Islet precursor cell (in vitro differentiated cells): ENCODE data around the gene PRKAB1.

Experiments used
- DNase-seq: peaks from one replicate; pipeline ENCODE4 v3.0.0-alpha.2; 2018

The PRKAB1 gene

GRCh38 chr12:119714614-119715267, 46.8 kb downstream of the PRKAB1 start:
- DNase-seq = no peak

- DNase-seq = no peak
Measured at GRCh38 chr12:119715268-119715620, 47.3 kb downstream of the PRKAB1 start.

GRCh38 chr12:119718141-119718540, 50.2 kb downstream of the PRKAB1 start:
- DNase-seq = no peak

DNA sequence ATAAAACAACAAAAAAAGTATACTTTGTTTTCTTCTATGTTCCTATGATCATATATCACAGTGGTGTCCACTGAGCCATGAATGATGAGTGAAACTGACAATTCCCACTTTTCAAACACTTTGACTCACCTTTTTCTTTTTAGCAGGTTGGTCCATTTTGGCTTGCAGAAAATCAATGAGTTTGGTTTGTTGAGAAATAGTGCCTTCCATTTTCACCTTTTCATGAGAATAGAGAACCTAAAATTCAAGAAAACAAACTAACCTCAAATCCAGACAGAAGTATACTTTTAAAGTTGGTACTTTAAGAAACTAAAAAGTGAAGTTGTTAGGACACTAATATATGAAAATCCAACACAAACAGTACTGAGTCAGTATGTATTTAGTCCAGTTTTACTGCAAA, 52.4 kb downstream of the PRKAB1 start:
- DNase-seq = no peak

GRCh38 chr12:119721306-119721705, 53.4 kb downstream of the PRKAB1 start:
- no peak for DNase-seq

DNA sequence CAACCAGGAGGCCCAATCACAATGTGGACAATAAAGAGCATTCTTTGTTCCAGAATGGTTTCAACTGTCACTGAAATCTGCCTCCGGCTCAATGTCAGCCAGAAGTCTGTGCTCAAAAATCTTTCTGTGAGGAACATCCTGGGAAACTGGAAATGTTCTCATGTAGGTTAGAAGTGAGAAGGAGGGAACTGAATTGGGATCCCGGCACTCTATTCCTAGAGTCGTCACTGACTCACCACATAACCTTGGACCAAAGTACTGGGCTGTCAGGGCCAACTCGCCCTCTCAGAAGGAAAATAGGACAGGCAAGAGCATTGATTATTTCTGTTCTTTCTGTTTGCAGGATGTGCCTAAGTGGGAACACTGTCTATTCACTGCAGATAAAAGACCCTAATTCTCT, 57.6 kb downstream of the PRKAB1 start:
- DNase-seq = no peak

- DNase-seq = no peak
Measured at GRCh38 chr12:119727600-119728443, 59.9 kb downstream of the PRKAB1 start.

DNA sequence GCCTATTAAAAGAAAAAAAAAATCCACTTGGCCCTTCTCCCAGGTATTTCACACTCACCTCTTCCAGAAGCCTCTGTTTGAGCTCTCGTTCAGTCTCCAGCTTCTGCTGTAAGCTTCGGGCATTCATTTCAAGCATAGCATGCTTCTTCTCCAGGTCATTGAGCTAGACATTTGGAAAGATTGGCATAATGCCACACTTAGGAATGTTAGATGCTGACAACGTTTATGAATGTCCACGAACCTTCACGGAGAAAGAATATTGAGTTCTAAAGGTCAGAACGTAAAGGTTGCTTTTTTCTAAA, 60.5 kb downstream of the PRKAB1 start:
- DNase-seq = no peak

- no peak for DNase-seq
Measured at GRCh38 chr12:119729871-119730270, 61.9 kb downstream of the PRKAB1 start.

- no peak for DNase-seq
Measured at GRCh38 chr12:119730381-119730780, 62.4 kb downstream of the PRKAB1 start.
